Ovary (tissue), 9 donors: ENCODE data around the gene PTGER1. TPM values are rescaled to one million over a fixed set of nuclear protein-coding genes. Genes with fewer than 3 reads are reported as not detected.
"Not testable (repeated sequence)": the region's sequence is repeated elsewhere in the genome, so short reads cannot be mapped to it uniquely, and the experiment has no call there.

Experiments used
- DNase-seq, 5 donors: peaks; one replicate each; pipeline ENCODE4 v3.0.0-alpha.2; 2019 to 2020
- H3K27ac ChIP-seq, 2 donors: fragments of 200-600 bp; one replicate each; pipeline versions ENCODE4 v1.5.1 to v1.8.0; 2019 to 2022
- H3K27me3 ChIP-seq: fragments of 200-600 bp; one replicate; pipeline ENCODE4 v1.8.0; 2022
- H3K36me3 ChIP-seq: fragments of 200-600 bp; sonication (generic); one replicate; pipeline ENCODE4 v1.5.1; 2019
- H3K4me1 ChIP-seq: one replicate; pipeline ENCODE4 v1.8.1; 2013; ENCODE audit warnings: mild to moderate bottlenecking, moderate library complexity; ENCODE audit not compliant: insufficient read depth
- H3K4me3 ChIP-seq: fragments of 200-600 bp; sonication (generic); one replicate; pipeline ENCODE4 v1.5.1; 2017
- H3K9me3 ChIP-seq, 2 donors: fragments of 200-600 bp in 1 of 2; sonication (generic) in 1 of 2; one replicate each; pipeline versions ENCODE4 v1.5.1 to v1.8.1; 2013 to 2019; ENCODE audit warnings: mild to moderate bottlenecking in 1 of 2, moderate library complexity in 1 of 2
- EP300 ChIP-seq: sonication (generic); formaldehyde crosslinking; IDR thresholded peaks from one replicate; pipeline ENCODE4 v1.6.1; 2017; ENCODE audit warnings: antibody characterized with exemption
- POLR2A ChIP-seq: fragments of 450-650 bp; IDR thresholded peaks from one replicate; pipeline ENCODE4 v1.6.1; 2017; ENCODE audit warnings: antibody characterized with exemption, mild to moderate bottlenecking, moderate library complexity
- WGBS, 3 donors: extraction: QIAGEN DNeasy Blood & Tissue Kit in 1 of 3; methylation state at CpG; one replicate each; pipeline versions ENCODE4 v1.1.5 to v1.1.7; 2013 to 2017; 5-methylcytosine and 5-hydroxymethylcytosine counted together
- intact Hi-C, 4 donors: fragments of 100-400 bp; cut with DNase I; formaldehyde crosslinking; loops; one replicate each; pipeline versions ENCODE4 v1.11.0 to v1.15.1; 2022 to 2023
- polyA plus RNA-seq, 2 donors: library from polyadenylated mRNA; stranded (reverse); fragments of 200-250 nt in 1 of 2; fragments of 350-450 nt in 1 of 2; fragmentation: Illumina TruSeq in 1 of 2; extraction: RNeasy Lipid Tissue Mini Kit (QIAGEN cat#74804) in 1 of 2; gene quantifications; one replicate each; pipeline ENCODE4 v1.2.3, GENCODE V29; 2013 to 2014
- total RNA-seq, 7 donors: library from RNA; depleted of rRNA in 2 of 7; stranded (reverse); fragments of >200 nt in 2 of 7; fragmentation: NEBNext Ultra II Directional in 3 of 7; extraction: Animal tissue kit (Norgen Biotek cat#: 25700) in 3 of 7; gene quantifications; one replicate each; pipeline versions ENCODE4 v1.1.0 to v1.2.4, GENCODE V29; 2016 to 2023
- TF ChIP-seq, protein P1 (sequence below), 3 donors: fragments of 450-650 bp in 2 of 3; fragments of 200-600 bp in 1 of 3; IDR thresholded peaks; one replicate each; pipeline versions ENCODE4 v1.5.1 to v1.8.0; 2016 to 2022; ENCODE audit warnings: antibody characterized with exemption in 3 of 3, mild to moderate bottlenecking in 1 of 3
- donor health status: DM: no; HTN: no; CAD: no; lungs with moderate emphysema.
- donor health status: DM: no; HTN: no; CAD: no.
- donor health status: Bipolar disorder and iron deficiency.
- donor health status: DM: yes; HTN: yes; CAD: no.
- donor health status: DM: no; HTN: no; CAD: no.
- donor health status: DM: yes; HTN: yes; CAD: no.

PTGER1 gene
- total and polyA plus RNA-seq, 9 donors, result 0.18 to 0.92 (median 0.32) TPM; not detected in 6

DNA sequence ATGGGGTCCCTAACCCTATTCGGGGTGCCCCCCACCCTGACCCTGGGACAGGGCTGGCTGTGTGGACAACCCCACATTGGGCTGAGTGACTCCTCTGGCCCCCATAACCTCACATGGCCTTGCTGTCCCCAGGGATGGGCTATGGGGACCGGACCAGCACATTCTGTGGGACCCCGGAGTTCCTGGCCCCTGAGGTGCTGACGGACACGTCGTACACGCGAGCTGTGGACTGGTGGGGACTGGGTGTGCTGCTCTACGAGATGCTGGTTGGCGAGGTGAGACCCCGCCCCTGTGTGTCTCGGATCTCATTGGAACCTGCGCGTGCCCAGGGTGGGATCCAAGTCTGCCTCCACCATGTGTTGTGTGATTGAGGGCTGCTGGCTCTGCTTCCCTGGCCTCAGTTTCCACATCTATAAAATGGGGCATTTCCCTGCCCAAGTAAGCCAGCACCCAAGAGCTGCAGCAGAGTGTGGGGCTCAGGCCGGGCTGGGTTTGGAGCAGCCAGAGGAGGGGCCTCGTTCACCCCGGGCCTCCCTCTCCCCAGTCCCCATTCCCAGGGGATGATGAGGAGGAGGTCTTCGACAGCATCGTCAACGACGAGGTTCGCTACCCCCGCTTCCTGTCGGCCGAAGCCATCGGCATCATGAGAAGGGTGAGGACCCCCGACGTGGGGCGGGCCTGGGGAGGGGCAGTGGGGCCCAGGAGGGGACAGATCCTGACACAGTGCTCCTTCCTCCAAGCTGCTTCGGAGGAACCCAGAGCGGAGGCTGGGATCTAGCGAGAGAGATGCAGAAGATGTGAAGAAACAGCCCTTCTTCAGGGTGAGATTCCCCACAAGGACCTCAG lies 4.9 kb downstream of the PTGER1 start:
- no peaks in the 10 kb centered on the region for H3K9me3 ChIP-seq
- no peaks in the 10 kb centered on the region for H3K36me3 ChIP-seq
- TF ChIP-seq POLR2A (no peak), EP300 (no peak)
- TF ChIP-seq, protein P1, sequence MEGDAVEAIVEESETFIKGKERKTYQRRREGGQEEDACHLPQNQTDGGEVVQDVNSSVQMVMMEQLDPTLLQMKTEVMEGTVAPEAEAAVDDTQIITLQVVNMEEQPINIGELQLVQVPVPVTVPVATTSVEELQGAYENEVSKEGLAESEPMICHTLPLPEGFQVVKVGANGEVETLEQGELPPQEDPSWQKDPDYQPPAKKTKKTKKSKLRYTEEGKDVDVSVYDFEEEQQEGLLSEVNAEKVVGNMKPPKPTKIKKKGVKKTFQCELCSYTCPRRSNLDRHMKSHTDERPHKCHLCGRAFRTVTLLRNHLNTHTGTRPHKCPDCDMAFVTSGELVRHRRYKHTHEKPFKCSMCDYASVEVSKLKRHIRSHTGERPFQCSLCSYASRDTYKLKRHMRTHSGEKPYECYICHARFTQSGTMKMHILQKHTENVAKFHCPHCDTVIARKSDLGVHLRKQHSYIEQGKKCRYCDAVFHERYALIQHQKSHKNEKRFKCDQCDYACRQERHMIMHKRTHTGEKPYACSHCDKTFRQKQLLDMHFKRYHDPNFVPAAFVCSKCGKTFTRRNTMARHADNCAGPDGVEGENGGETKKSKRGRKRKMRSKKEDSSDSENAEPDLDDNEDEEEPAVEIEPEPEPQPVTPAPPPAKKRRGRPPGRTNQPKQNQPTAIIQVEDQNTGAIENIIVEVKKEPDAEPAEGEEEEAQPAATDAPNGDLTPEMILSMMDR (IDR thresholded peaks at IDR 0.05), result no peak
- H3K27ac ChIP-seq, result no peak overlapping the region
- H3K4me1 ChIP-seq, result peaks cover 4% of the 10 kb centered on the region
- intact Hi-C loops, result loop anchor here in 1 of 4 donors (10.0 kb wide), 1 partner anchor 325 kb away; no protein-coding TSS in a partner anchor
- H3K4me3 ChIP-seq, result no peak overlapping the region
- no peaks in the 10 kb centered on the region for H3K27me3 ChIP-seq
- WGBS, 3 donors, result 81 to 84% (median 82%) methylated on average over 32 of the region's 32 CpGs
- DNase-seq, result no peak

DNA sequence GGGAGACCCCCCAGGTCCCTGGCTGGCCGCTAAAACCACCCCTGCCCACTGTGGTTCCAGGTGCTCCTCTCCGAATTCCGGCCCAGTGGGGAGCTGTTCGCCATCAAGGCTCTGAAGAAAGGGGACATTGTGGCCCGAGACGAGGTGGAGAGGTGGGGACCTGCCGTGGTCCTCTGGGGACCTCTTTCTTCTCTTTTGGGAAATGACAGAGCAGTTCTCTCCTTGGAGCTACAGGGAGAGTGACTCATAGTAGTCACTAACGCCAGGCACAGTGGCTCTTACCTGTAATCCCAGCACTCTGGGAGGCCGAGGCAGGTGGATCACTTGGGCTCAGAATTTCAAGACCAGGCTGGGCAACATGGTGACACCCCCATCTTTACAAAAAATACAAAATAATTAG lies 7.3 kb downstream of the PTGER1 start:
- H3K4me3 ChIP-seq, result no peak overlapping the region
- no peak overlapping the region for H3K27ac ChIP-seq
- no peaks in the 10 kb centered on the region for H3K27me3 ChIP-seq
- H3K4me1 ChIP-seq, result peaks cover 2% of the 10 kb centered on the region
- no peak for DNase-seq
- intact Hi-C loops, result no loop called here
- H3K36me3 ChIP-seq, result no peaks in the 10 kb centered on the region
- 71 to 82% (median 78%) methylated on average over 9 of the region's 9 CpGs for WGBS, 3 donors
- no peaks in the 10 kb centered on the region for H3K9me3 ChIP-seq
- TF ChIP-seq EP300 (no peak), POLR2A (no peak)
- TF ChIP-seq, protein P1 (IDR thresholded peaks at IDR 0.05), result no peak

DNA sequence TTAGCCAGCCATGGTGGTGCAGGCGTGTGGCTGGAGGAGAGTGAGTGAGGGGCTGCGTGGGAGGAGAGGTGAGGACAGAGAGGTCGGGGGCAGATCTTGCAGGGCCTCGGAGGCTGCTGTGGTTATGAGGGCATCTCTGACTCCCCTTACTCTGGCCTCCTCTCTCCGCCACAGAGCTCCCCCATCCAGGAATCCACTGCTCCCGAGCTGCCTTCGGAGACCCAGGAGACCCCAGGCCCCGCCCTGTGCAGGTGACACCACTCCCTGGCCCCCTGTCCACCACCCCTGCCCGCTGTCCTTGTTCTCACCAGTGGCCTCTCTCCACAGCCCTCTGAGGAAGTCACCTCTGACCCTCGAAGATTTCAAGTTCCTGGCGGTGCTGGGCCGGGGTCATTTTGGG lies 7.8 kb downstream of the PTGER1 start:
- intact Hi-C loops, result no loop called here

DNA sequence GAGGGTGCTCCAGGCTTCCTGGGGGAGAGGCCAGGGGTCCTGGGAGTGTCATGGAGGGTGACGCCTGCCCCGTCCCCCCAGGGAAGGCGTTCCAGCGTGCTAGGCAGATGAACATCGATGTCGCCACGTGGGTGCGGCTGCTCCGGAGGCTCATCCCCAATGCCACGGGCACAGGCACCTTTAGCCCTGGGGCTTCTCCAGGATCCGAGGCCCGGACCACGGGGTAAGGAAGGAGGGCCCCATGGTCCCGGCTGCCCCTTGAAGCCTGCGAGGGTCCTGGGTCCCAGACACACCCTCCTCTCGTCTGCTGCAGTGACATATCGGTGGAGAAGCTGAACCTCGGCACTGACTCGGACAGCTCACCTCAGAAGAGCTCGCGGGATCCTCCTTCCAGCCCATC lies 11.4 kb downstream of the PTGER1 start:
- H3K4me3 ChIP-seq, result no peak overlapping the region
- H3K27ac ChIP-seq, result no peak overlapping the region
- H3K27me3 ChIP-seq, result no peaks in the 10 kb centered on the region
- no peak for TF ChIP-seq POLR2A
- TF ChIP-seq, protein P1 (IDR thresholded peaks at IDR 0.05), result no peak
- TF ChIP-seq EP300, result no peak
- H3K4me1 ChIP-seq, result no peaks in the 10 kb centered on the region
- H3K36me3 ChIP-seq, result no peaks in the 10 kb centered on the region
- no peak for DNase-seq
- intact Hi-C loops, result no loop called here
- H3K9me3 ChIP-seq, result no peaks in the 10 kb centered on the region
- WGBS, 3 donors, result 92 to 96% (median 95%) methylated on average over 21 of the region's 21 CpGs

More for the DNA sequence above, 7.8 kb downstream of the PTGER1 start:
- TF ChIP-seq EP300 (no peak), POLR2A (no peak)
- TF ChIP-seq, protein P1 (IDR thresholded peaks at IDR 0.05), result no peak
- no peak overlapping the region for H3K27ac ChIP-seq
- no peak for DNase-seq
- no peaks in the 10 kb centered on the region for H3K36me3 ChIP-seq
- H3K9me3 ChIP-seq, result no peaks in the 10 kb centered on the region
- H3K4me3 ChIP-seq, result no peak overlapping the region
- H3K27me3 ChIP-seq, result no peaks in the 10 kb centered on the region
- WGBS, 3 donors, result 76 to 81% (median 79%) methylated on average over 12 of the region's 12 CpGs
- peaks cover 2% of the 10 kb centered on the region for H3K4me1 ChIP-seq

DNA sequence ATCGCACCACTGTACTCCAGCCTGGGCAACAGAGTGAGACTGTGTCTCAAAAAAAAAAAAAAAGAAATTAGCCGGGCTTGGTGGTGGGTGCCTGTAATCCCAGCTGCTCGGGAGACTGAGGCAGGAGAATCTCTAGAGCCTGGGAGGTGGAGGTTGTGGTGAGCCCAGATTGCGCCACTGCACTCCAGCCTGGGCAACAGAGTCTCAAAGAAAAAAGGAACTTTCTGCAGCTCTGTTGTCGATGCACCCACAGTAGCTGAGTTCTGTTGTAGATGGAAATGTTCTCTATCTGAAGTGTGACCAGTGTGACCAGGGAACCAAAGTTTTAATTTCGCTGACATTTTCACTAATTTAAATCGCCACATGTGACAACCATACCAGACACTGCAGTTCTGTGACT lies 12.8 kb downstream of the PTGER1 start:
- H3K36me3 ChIP-seq, H3K9me3 ChIP-seq, DNase-seq, H3K4me1 ChIP-seq, intact Hi-C loops, H3K4me3 ChIP-seq, H3K27me3 ChIP-seq, H3K27ac ChIP-seq: not testable (repeated sequence)
- 93 to 97% (median 96%) methylated on average over 7 of the region's 7 CpGs for WGBS, 3 donors
